GM12892 (cell line): ENCODE measurements around the gene NDRG3.

Experiments
- POLR2A ChIP-seq: IDR thresholded peaks from 2 replicates; pipeline ENCODE4 v1.6.1; 2011; ENCODE audit warnings: low read depth, low read length, control low read depth
- POLR2AphosphoS5 ChIP-seq: IDR thresholded peaks from 2 replicates; pipeline ENCODE4 v1.6.1; 2011; ENCODE audit warnings: low read depth, low read length, control low read depth
- TAF1 ChIP-seq: IDR thresholded peaks from 2 replicates; pipeline ENCODE4 v1.6.1; 2011; ENCODE audit warnings: low read depth, mild to moderate bottlenecking, control low read depth, low read length, borderline replicate concordance

GRCh38 chr20:36632487-36633284, 113.2 kb downstream of the NDRG3 start:
- TF ChIP-seq POLR2A (no peak), POLR2AphosphoS5 (no peak), TAF1 (no peak)
